HTERT RPE-1 (cell line): ENCODE measurements around the gene SRP68.
"Not testable (repeated sequence)": the region's sequence is repeated elsewhere in the genome, so short reads cannot be mapped to it uniquely, and the experiment has no call there.

ENCODE experiments used
- in situ Hi-C: fragments of 300-500 bp; cut with MboI; formaldehyde crosslinking; loops from 4 replicates; pipeline ENCODE4 v1.14.3; 2020; ENCODE audit warnings: low sequenced_read_pairs

The SRP68 gene

DNA sequence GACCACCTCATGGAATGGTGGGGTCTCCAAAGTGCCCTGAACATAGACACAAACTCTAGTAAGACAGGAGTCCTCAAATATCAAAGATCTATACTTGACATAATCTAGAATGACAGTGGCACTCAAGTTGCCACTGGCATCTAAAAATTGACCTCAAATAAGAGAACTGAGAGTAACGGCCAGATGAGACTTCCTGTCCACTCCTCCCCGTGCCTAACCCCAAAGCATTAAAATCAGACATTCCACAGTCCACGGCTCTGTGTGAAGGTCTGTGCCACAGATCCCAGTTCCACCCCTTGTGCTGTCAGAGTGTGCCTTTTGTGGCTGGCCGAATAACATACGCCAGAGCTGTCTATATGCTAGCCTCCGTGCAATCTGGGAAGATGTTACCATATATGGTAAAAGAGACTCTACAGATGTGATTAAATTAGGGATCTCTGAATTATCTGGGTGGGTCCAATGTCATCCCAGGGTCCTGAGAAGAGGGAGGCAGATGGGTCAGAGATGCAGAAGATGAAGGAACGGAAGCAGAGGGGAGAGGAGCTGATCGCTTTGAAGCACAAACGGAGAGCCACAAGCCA is 24.2 kb downstream of the SRP68 start:
- in situ Hi-C loops, result no loop called here

DNA sequence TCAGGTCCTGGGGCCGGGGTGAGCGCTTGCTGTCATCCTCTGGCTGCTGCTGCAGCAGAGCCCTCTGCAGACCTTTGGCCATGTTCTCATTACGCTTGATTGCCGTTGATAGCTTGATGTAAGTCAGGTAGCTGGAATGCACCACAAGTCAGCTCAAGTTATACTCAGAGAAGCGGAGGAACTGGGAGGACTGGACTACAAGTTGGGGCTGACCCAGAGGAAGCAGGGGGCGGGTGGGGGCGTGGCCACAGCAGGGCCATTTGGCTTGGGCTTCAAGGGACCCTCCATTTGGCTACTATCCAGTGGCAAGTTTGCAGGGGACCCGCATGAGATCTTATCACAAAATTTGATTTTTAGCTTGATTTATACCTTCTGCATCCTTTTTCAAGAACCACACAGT is 26.3 kb downstream of the SRP68 start:
- in situ Hi-C loops, result no loop called here

DNA sequence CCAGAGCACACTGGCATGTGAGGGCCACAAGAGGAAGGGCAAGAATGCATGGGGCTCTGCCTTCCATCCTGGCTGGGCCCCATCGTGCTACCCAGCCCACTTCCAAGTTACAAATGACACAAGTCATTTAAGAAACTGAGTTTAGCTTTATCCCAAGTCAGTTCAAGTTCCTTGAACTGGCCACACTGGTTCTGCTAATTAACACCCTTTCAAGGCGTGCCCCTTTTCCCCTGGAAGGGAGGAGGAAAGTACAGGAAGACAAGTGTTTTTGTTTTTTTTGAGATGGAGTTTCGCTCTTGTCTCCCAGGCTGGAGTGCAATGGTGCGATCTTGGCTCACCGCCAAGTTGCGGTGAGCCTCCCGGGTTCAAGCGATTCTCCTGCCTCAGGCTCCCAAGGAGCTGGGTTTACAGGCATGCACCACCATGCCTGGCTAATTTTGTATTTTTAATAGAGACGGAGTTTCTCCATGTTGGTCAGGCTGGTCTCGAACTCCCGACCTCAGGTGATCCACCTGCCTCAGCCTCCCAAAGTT is 27.8 kb downstream of the SRP68 start:
- in situ Hi-C loops, result not testable (repeated sequence)

DNA sequence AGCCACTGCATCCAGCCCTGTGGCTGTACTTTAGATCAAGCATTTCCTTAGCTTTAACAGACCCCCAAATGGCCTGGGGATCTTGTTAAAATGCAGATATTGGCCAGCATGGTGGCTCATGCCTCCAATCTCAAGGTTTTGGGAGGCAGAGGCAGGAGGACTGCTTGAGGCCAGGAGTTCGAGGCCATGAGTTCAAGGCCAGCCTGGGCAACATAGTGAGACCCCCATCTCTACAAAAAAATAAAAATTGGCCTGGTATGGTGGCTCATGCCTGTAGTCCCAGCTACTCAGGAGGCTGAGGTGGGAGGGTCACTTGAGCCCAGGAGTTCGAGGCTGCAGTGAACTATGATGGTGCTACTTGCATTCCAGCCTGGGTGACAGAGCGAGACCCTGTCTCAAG is 29.4 kb downstream of the SRP68 start:
- in situ Hi-C loops, result not testable (repeated sequence)

DNA sequence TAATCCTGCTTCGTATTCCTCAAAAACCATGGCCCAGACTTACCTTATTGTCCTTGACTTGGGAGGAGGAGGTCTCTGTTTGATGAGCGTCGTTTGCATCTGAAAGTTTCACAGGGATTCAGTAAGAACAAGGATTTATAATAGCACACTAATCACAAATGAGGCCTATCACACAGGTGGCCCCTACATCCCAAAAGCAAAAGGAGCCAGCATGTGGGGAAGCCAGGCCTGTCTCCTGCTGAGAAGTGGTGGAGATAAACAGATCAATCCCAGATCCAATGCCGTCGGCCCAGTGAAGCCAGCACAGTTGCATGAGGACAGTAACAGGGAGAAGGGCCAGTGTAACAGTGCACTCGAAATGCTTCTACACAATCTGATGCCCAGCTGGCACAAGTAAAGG is 31.9 kb downstream of the SRP68 start:
- in situ Hi-C loops, result no loop called here

DNA sequence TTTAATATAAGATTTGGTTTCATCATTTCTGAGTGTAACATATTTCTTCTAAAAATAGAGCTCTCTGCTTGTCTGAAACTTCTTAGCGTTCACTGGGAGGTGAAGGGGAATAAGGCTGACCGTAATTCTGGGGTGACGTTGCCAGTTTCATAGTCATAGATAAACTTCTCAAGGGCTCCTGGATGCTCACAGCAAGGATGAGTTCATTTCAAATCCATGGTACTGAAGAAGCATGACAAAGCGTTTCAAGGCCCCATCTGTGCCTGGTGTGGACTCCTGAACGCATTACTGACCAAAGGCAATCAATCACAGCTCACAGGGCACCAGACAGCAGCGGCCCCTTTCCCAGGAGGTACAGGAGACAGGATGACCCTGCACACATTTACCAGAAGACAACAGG is 33.2 kb downstream of the SRP68 start:
- in situ Hi-C loops, result no loop called here

DNA sequence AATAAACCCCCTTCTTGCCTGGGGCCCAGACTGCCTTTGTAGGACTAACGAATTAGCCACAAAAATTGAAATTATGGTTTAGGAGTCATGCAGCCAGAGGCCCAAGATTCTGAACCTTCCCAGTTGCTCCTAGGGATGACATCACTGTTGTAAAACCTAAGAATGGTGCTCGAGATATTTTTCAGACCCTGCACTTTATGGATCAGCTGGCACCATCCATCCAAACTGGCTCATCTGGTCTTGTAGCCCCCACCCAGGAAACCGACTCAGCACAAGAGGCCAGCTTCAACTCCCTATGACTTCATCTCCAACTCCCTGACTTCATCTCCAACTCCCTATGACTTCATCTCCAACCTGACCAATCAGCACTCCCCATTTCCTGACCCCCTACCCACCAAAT is 34.3 kb downstream of the SRP68 start:
- in situ Hi-C loops, result no loop called here

DNA sequence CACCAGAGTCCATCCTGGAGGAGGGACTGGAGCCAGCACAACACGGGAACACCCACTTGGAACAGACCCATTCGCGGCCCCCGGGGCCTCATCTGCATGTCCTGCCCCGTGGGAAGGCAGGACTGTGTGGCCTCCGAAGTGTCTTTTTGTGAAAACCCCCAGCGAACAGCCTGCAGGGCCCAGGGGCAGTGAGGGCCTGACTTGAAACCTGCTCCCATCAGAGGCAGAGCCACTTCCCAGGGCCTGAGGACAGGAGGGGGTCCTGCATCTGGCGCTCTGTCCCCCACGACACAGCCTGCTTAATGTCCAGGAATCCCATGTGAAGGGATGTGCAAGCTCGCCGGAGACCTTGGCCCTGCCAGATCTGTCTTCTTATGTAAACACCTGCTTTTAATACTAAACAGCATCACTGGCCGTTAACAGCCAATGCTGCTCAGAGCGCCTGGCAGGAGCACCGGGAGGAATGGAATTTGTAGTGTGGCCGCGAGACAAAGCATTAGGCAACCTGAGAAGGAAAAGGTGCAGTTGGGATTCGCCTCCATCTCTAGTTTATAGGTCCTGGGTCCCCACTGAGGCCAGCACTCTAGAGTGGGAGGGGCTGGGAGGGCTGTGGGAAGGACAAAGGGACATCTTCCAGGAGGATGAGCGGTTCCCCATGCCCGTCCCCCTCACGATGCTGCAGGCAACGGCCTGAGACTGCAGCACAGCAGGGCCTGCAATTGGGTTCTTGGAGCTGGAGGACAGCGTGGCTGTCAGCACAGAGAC is 35.6 kb downstream of the SRP68 start:
- in situ Hi-C loops, result no loop called here

DNA sequence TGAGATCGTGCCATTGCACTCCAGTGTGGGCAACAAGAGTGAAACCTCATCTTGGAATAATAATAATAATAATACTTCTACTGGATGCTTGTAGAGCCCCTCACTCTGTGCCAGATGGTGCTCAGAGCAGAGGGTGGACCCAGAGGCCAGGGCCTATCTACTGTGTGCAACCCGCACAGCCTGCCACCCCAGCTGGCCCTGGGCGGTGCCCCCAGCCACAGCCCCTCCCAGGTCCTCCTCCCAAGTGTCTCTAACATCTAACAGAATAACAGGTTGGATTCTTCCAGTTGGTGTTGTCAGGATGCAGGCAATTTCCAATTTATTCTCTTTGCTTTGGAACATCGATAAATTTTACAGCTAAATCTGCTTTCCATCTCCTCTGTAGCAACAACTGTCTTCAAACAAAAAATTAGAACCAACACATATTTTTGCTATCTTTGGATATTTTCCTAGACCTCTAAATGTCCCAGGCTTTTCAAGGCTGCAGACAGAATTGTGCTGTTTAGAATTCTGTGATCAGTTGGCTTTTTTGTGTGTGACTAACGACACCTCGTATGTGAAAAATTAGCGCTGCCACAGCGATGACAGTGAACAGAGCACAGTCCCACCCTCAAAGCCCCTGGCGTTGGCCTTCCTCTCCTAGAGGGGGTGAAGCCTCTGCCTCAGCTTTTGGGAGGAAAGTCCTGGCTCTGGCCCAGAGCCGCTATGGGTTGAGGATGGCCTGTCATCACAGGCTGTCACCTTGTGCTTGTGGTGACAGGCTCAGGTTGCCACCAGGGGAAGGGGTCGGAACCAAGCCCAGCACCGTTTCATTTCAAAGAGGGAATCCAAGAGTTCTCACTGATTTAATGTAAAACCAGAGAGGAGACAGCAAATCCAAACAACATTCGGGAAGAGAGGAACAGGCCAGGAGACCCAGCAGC is 37.6 kb downstream of the SRP68 start:
- in situ Hi-C loops, result no loop called here

DNA sequence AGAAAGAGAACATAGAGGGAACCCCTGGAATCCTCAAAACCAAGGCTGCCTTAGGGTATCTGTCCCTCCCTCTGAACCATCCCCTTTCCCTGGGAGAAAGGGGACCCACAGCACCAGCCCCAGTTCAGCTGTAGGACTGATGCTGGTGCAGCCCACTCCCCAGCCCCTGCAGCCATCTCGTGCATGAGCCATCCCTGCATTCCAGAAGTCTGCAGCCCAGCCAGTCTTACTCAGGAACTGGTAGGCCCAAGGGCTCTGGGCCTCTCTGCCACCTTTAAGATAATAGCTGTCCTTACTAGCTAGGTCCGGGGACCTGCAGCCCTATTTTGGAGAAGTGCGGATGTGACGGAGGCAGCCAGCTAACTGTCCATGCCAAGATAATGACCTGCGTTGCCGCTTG is 39.2 kb downstream of the SRP68 start:
- in situ Hi-C loops, result no loop called here

DNA sequence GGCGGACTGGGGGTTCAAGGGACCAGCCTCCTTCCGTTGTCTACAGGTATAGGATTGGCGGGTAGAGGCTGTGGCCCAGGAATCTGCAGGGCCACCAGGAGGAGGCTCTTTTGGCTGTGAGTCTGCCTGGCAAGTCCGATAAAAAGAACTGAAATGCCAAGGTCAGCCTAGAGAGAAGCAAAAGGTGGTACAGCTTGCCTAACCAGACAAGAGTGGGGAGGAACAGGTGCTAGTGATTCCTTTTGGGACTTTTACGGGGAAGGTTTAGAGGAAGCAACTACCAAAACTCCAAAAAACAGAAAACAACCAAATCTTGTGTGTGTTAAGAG is 39.6 kb downstream of the SRP68 start:
- in situ Hi-C loops, result no loop called here

DNA sequence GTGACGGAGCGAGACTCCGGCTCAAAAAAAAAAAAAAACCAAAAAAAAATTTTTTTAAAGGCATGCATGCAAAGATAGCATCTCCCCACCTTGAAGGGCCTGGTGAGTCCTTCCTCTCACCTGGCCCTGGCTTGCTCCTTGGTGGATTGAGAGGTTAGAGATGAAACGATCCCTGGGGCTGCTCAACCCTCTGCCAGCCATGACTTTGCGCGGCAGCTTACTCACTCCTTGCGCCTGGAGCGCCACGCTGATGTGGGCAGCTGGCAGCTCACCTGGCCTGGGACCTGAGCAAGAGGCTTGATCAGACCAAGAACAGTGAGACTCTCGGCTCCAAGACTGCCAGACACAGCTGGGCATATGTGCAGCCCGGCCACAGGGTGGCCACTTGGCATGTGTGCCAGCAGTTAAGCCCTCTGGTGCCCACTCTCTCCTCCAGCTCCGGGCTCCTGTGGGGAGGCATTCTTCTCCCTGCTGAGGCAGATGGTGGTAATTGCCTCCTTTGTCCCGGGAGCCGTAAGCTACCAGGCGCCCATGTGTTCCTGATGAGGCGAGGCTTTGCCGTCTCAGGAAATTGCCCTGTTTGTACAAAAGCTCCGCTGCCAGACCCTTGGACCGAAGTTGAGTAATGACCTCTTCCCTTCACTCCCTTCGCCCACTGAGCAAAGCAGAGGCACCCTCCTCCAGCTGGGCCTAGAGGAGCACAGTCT is 40.1 kb downstream of the SRP68 start:
- in situ Hi-C loops, result no loop called here

DNA sequence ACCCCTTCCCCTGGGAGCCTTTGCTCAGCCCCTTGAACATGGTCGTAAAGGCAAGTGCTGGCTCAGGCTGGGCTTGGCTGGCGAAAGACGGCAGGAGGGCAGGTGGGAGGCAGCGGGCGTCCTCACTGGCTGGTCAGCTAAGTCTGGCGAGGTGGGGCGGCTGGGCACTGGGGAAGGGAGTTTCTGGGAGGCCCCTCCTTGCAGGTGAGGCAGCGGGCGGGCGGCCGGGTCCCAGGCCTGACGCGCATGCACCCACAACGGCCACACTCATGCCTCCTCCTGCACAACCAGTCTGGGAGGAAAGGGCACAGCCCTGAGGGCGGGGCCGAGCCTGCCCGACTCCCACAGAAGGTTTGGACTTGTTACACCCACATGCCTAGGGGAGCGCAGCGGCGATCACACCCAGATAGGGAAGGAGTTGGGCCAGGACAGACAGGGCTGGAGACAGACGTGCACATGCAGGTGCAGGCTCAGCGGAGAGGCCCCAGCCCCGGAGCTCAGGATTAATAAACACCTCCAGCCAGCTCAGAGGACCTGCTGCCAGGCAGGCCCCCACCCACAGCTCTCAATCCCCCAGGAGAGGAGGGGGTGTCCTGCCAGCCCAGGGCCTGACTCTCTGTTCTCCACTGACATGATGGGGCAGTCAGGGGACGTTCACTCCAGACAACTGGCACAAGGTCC is 45.0 kb downstream of the SRP68 start, which contains the start of gene EVPL:
Gene EVPL, minus strand, starts transcription at position 148 of the 681 bp plus-strand sequence. Its CDS starts 108 bp downstream, at position 40.
- in situ Hi-C loops, result no loop called here

DNA sequence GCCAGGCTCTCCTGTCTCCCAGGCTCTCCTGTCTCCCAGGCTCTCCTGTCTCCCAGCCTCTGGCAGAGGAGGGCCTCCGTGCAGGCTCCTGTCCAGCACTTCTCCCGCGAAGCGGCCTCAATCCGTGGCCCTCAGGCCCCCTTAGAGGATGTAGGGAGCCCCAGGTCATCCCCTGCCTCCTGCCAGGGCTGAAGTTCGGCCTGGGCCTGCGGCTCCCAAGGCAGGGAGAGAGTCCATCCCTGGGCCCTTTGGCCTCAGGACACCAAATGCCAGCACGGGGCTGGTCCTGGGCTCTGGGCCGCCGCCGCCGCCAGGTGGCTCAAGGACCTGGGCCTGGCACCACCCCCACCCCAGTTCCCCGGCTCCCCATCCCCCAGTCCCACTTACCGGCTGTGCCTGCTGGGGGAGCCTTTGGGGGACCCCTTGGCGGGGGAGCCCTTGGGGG is 45.6 kb downstream of the SRP68 start:
- in situ Hi-C loops, result no loop called here

DNA sequence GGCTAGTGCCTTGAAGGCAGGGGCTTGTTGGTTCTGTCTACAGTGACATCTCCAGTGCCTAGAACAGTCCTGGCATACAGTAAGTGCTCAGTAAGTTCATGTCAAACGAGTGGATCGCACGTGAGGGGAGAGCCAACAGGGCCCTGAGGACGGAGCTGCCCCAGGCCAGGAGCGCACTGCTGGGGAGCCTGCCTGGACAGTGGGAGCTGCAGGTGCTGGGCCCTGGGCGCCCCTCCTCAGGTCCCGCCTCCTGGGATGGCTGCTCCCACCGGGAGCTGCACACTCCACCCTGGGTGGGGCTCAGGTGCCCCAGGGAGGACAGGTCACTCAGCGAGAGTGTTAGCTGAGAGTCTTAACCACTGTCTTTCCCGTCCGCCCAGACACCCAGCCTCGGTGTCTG is 47.0 kb downstream of the SRP68 start:
- in situ Hi-C loops, result no loop called here

DNA sequence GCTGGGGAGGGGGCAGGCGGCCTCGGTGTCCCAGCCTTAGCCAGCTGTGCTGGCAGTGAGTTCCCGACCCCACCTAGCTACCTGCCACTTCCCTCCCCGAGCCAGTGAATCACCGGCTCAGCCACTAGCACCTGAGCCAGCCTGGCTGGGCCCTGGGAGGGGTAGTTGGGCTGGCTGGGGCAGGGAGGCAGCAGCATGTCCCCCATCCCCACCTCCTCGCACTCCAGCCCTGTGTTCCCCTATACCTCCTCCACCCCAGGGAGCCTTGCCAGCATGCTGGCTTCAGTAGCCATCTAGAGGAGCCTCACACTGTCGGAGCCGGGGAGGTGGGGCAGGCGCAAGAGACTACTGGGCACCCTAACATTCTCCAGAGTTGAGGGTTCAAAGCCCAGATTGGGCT is 48.0 kb downstream of the SRP68 start:
- in situ Hi-C loops, result no loop called here

DNA sequence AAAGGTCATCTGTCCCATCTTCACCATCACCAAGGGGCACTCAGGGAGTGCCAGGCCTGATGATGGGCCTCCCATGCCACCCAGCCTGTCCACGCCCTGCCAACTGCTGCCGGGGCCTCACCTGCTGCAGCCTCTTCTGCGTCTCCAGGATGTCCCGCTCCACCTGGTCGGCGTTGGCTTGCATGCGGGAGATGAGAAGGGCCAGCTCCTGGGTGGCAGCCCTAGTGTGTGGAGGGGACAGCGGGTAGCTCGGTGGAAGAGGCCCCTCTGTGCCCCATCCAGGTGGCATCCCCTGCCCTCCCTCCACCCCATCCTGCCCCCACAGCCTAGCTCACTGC is 48.4 kb downstream of the SRP68 start:
- in situ Hi-C loops, result no loop called here

DNA sequence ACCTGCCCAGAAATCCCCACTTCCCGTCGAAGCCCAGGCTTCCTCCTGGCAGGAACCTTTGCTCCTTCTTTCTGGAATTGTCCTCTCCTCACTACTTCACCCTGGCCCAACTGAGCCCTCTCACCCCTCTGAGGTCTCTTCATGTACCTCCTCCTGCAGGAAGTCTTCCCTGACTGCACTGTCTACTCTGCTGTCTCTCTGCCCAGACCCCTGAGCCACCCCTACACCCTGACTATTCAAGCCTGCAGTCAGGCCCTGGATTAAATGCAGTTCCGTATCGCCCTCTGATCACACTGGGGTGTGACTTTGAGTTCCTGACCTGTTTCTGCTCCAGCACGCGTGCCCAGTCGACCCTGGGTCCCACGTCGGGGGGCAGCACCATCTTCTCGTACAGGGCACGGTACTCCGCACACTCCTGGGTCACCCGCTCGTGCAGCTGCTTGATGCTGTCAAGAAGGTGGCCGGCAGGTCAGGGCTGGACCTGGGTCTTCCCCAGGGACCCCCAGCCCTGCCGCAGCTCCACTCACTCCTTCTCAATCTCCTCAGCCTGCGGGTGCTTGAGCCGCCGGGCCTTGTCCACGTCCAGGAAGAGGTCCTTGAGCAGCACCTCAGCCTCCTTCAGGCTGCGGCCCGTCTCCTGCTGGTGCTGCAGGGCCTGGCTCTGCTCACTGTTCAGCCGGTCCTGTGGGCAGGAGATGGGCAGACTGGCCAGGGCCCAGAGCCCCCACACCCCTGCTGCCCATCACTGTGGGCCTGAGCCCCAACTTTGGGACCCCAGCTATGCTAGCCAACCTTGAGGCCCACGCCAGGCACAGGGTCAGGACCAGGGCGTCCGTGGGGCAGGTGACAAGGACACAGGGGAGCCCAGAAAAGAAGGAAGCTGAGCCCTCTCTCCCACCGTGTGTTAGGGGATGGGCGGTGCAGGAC is 49.1 kb downstream of the SRP68 start:
- in situ Hi-C loops, result no loop called here

DNA sequence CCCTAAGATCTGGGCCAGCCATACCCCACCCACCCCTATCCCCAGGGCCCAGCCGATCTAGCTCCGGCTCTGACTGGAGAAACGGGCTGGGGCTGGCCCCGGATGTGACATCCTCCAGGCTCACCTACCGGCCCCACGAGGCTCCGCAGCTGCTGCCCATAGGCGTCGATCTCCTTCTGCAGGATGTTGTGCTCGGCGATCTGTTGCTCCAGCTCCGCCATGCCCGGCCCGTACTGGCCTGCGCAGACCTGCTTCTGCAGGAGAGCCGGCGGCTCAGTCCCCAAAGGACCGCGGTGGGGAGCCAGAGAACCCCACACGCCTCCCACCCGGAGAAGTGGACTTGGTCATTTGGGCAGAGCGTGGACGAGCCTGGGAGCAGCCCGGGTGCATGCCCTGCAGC is 50.0 kb downstream of the SRP68 start:
- in situ Hi-C loops, result no loop called here
